ENCODE data around the gene FRAS1. TPM values are rescaled to one million over a fixed set of nuclear protein-coding genes. Genes with fewer than 3 reads are reported as not detected.
A peak's percentile ranks its signal among the peaks of the same experiment; 100 is the strongest.
"Not testable (repeated sequence)": the region's sequence is repeated elsewhere in the genome, so short reads cannot be mapped to it uniquely, and the experiment has no call there.

FRAS1 gene
- total and polyA plus RNA-seq, 3 experiments from 2014 or later: not detected

- H3K9me3 ChIP-seq (ENCODE audit: low read length); H3K36me3 ChIP-seq (ENCODE audit: insufficient read depth, low read length); H3K36me3 Mint-ChIP-seq; H3K9me3 Mint-ChIP-seq; H3K4me3 ChIP-seq (ENCODE audit: low read length); H3K4me1 ChIP-seq (ENCODE audit: insufficient read depth, low read length); H3K27me3 ChIP-seq (ENCODE audit: insufficient read depth, low read length, poor library complexity, severe bottlenecking); H3K27ac Mint-ChIP-seq; H3K4me1 Mint-ChIP-seq; H3K27ac ChIP-seq (ENCODE audit: low read depth, low read length); DNase-seq; H3K4me3 Mint-ChIP-seq; POLR2A ChIA-PET; CTCF ChIA-PET: not testable (repeated sequence)
- peaks cover 4 to 13% of the 10 kb centered on the region in 2 donors for H3K27me3 Mint-ChIP-seq
These were observed 218.3 kb downstream of the FRAS1 start for GRCh38 chr4:78275450-78275849.

GRCh38 chr4:78286281-78286680 is 229.2 kb downstream of the FRAS1 start:
- H3K27ac ChIP-seq (ENCODE audit: low read depth, low read length): no peak overlapping the region
- no peaks in the 10 kb centered on the region for H3K27me3 ChIP-seq (ENCODE audit: insufficient read depth, low read length, poor library complexity, severe bottlenecking)
- POLR2A ChIA-PET: no interaction called here
- no peak for DNase-seq
- Mint-ChIP-seq H3K4me3 (no peak overlapping the region), H3K36me3 (no peaks in the 10 kb centered on the region), H3K4me1 (no peaks in the 10 kb centered on the region), H3K27me3 (peaks cover 0 to 4% of the 10 kb centered on the region in 2 donors), H3K9me3 (peaks cover 0 to 7% (median 0%) of the 10 kb centered on the region in 5 donors), H3K27ac (no peak overlapping the region)
- no peaks in the 10 kb centered on the region for H3K4me1 ChIP-seq (ENCODE audit: insufficient read depth, low read length)
- H3K36me3 ChIP-seq (ENCODE audit: insufficient read depth, low read length): no peaks in the 10 kb centered on the region
- H3K9me3 ChIP-seq (ENCODE audit: low read length): no peaks in the 10 kb centered on the region
- CTCF ChIA-PET: no interaction called here
- H3K4me3 ChIP-seq (ENCODE audit: low read length): no peak overlapping the region

GRCh38 chr4:78288327-78288726 is 231.2 kb downstream of the FRAS1 start:
- ChIA-PET POLR2A (no interaction called here), CTCF (no interaction called here)
- H3K27me3 ChIP-seq (ENCODE audit: insufficient read depth, low read length, poor library complexity, severe bottlenecking): no peaks in the 10 kb centered on the region
- Mint-ChIP-seq H3K4me3 (no peak overlapping the region), H3K9me3 (peaks cover 0 to 7% (median 0%) of the 10 kb centered on the region in 5 donors), H3K27me3 (peaks cover 0 to 4% of the 10 kb centered on the region in 2 donors), H3K36me3 (no peaks in the 10 kb centered on the region), H3K4me1 (no peaks in the 10 kb centered on the region), H3K27ac (peak overlapping the region in 1 of 8 donors; percentile 40)
- no peaks in the 10 kb centered on the region for H3K4me1 ChIP-seq (ENCODE audit: insufficient read depth, low read length)
- no peak overlapping the region for H3K4me3 ChIP-seq (ENCODE audit: low read length)
- H3K36me3 ChIP-seq (ENCODE audit: insufficient read depth, low read length): no peaks in the 10 kb centered on the region
- DNase-seq: no peak
- no peak overlapping the region for H3K27ac ChIP-seq (ENCODE audit: low read depth, low read length)
- no peaks in the 10 kb centered on the region for H3K9me3 ChIP-seq (ENCODE audit: low read length)

- Mint-ChIP-seq H3K4me3 (no peak overlapping the region), H3K4me1 (no peaks in the 10 kb centered on the region), H3K36me3 (no peaks in the 10 kb centered on the region), H3K27ac (no peak overlapping the region), H3K27me3 (peaks cover 0 to under 1% of the 10 kb centered on the region in 2 donors), H3K9me3 (peaks cover 0 to 7% (median 0%) of the 10 kb centered on the region in 5 donors)
- Histone ChIP-seq H3K4me3 (ENCODE audit: low read length) (no peak overlapping the region), H3K27me3 (ENCODE audit: insufficient read depth, low read length, poor library complexity, severe bottlenecking) (no peaks in the 10 kb centered on the region), H3K27ac (ENCODE audit: low read depth, low read length) (no peak overlapping the region), H3K4me1 (ENCODE audit: insufficient read depth, low read length) (no peaks in the 10 kb centered on the region), H3K9me3 (ENCODE audit: low read length) (no peaks in the 10 kb centered on the region), H3K36me3 (ENCODE audit: insufficient read depth, low read length) (no peaks in the 10 kb centered on the region)
- ChIA-PET POLR2A (no interaction called here), CTCF (no interaction called here)
- DNase-seq: no peak
These were observed 234.2 kb downstream of the FRAS1 start for GRCh38 chr4:78291277-78291676.

- Histone ChIP-seq H3K36me3 (ENCODE audit: insufficient read depth, low read length) (no peaks in the 10 kb centered on the region), H3K9me3 (ENCODE audit: low read length) (no peaks in the 10 kb centered on the region), H3K27me3 (ENCODE audit: insufficient read depth, low read length, poor library complexity, severe bottlenecking) (no peaks in the 10 kb centered on the region), H3K4me1 (ENCODE audit: insufficient read depth, low read length) (no peaks in the 10 kb centered on the region), H3K4me3 (ENCODE audit: low read length) (no peak overlapping the region), H3K27ac (ENCODE audit: low read depth, low read length) (no peak overlapping the region)
- ChIA-PET POLR2A (no interaction called here), CTCF (no interaction called here)
- DNase-seq: no peak
- peaks cover 0 to 7% (median 0%) of the 10 kb centered on the region in 5 donors for H3K9me3 Mint-ChIP-seq
- H3K27me3 Mint-ChIP-seq: peaks cover 1 to 7% of the 10 kb centered on the region in 2 donors
- no peak overlapping the region for H3K27ac Mint-ChIP-seq
- H3K4me1 Mint-ChIP-seq: no peaks in the 10 kb centered on the region
- no peak overlapping the region for H3K4me3 Mint-ChIP-seq
- H3K36me3 Mint-ChIP-seq: no peaks in the 10 kb centered on the region
These were observed 235.2 kb downstream of the FRAS1 start for GRCh38 chr4:78292341-78292740.

GRCh38 chr4:78292856-78293255 is 235.7 kb downstream of the FRAS1 start:
- H3K36me3 ChIP-seq (ENCODE audit: insufficient read depth, low read length): no peaks in the 10 kb centered on the region

GRCh38 chr4:78293348-78293747 is 236.2 kb downstream of the FRAS1 start:
- H3K4me1 ChIP-seq (ENCODE audit: insufficient read depth, low read length): no peaks in the 10 kb centered on the region
- peaks cover 0 to 7% (median 0%) of the 10 kb centered on the region in 5 donors for H3K9me3 Mint-ChIP-seq
- H3K27me3 ChIP-seq (ENCODE audit: insufficient read depth, low read length, poor library complexity, severe bottlenecking): no peaks in the 10 kb centered on the region
- ChIA-PET POLR2A (no interaction called here), CTCF (no interaction called here)
- H3K4me3 ChIP-seq (ENCODE audit: low read length): no peak overlapping the region
- H3K27ac Mint-ChIP-seq: no peak overlapping the region
- DNase-seq: no peak
- H3K27ac ChIP-seq (ENCODE audit: low read depth, low read length): no peak overlapping the region
- H3K9me3 ChIP-seq (ENCODE audit: low read length): no peaks in the 10 kb centered on the region
- H3K36me3 ChIP-seq (ENCODE audit: insufficient read depth, low read length): no peaks in the 10 kb centered on the region
- no peaks in the 10 kb centered on the region for H3K4me1 Mint-ChIP-seq
- H3K27me3 Mint-ChIP-seq: peaks cover 1 to 8% of the 10 kb centered on the region in 2 donors
- H3K4me3 Mint-ChIP-seq: no peak overlapping the region
- no peaks in the 10 kb centered on the region for H3K36me3 Mint-ChIP-seq

More at GRCh38 chr4:78292856-78293255, 235.7 kb downstream of the FRAS1 start:
- H3K4me1 Mint-ChIP-seq: no peaks in the 10 kb centered on the region
- no peak overlapping the region for H3K27ac Mint-ChIP-seq
- Histone ChIP-seq H3K9me3 (ENCODE audit: low read length) (no peaks in the 10 kb centered on the region), H3K4me3 (ENCODE audit: low read length) (no peak overlapping the region), H3K27me3 (ENCODE audit: insufficient read depth, low read length, poor library complexity, severe bottlenecking) (no peaks in the 10 kb centered on the region), H3K27ac (ENCODE audit: low read depth, low read length) (no peak overlapping the region), H3K4me1 (ENCODE audit: insufficient read depth, low read length) (no peaks in the 10 kb centered on the region)
- POLR2A ChIA-PET: no interaction called here
- peaks cover 0 to 7% (median 0%) of the 10 kb centered on the region in 5 donors for H3K9me3 Mint-ChIP-seq
- CTCF ChIA-PET: no interaction called here
- no peak for DNase-seq
- H3K36me3 Mint-ChIP-seq: no peaks in the 10 kb centered on the region
- H3K27me3 Mint-ChIP-seq: peaks cover 1 to 7% of the 10 kb centered on the region in 2 donors
- no peak overlapping the region for H3K4me3 Mint-ChIP-seq

- DNase-seq: no peak
- H3K36me3 ChIP-seq (ENCODE audit: insufficient read depth, low read length): no peaks in the 10 kb centered on the region
- no peak overlapping the region for H3K27ac ChIP-seq (ENCODE audit: low read depth, low read length)
- no peaks in the 10 kb centered on the region for H3K9me3 ChIP-seq (ENCODE audit: low read length)
- no peak overlapping the region for H3K4me3 ChIP-seq (ENCODE audit: low read length)
- Mint-ChIP-seq H3K9me3 (peaks cover 0 to 5% (median 0%) of the 10 kb centered on the region in 5 donors), H3K4me3 (no peak overlapping the region), H3K36me3 (no peaks in the 10 kb centered on the region), H3K27ac (no peak overlapping the region), H3K4me1 (no peaks in the 10 kb centered on the region), H3K27me3 (peaks cover 1 to 13% of the 10 kb centered on the region in 2 donors)
- CTCF ChIA-PET: no interaction called here
- POLR2A ChIA-PET: no interaction called here
- no peaks in the 10 kb centered on the region for H3K4me1 ChIP-seq (ENCODE audit: insufficient read depth, low read length)
- no peaks in the 10 kb centered on the region for H3K27me3 ChIP-seq (ENCODE audit: insufficient read depth, low read length, poor library complexity, severe bottlenecking)
These were observed 236.7 kb downstream of the FRAS1 start for GRCh38 chr4:78293821-78294301.

- Mint-ChIP-seq H3K36me3 (no peaks in the 10 kb centered on the region), H3K27me3 (peaks cover 1 to 15% of the 10 kb centered on the region in 2 donors), H3K4me1 (no peaks in the 10 kb centered on the region), H3K27ac (no peak overlapping the region), H3K4me3 (no peak overlapping the region), H3K9me3 (peaks cover 0 to 3% (median 0%) of the 10 kb centered on the region in 5 donors)
- POLR2A ChIA-PET: no interaction called here
- Histone ChIP-seq H3K36me3 (ENCODE audit: insufficient read depth, low read length) (no peaks in the 10 kb centered on the region), H3K27ac (ENCODE audit: low read depth, low read length) (no peak overlapping the region), H3K27me3 (ENCODE audit: insufficient read depth, low read length, poor library complexity, severe bottlenecking) (no peaks in the 10 kb centered on the region), H3K9me3 (ENCODE audit: low read length) (no peaks in the 10 kb centered on the region), H3K4me3 (ENCODE audit: low read length) (no peak overlapping the region), H3K4me1 (ENCODE audit: insufficient read depth, low read length) (no peaks in the 10 kb centered on the region)
- CTCF ChIA-PET: no interaction called here
- DNase-seq: no peak
These were observed 239.1 kb downstream of the FRAS1 start for GRCh38 chr4:78296261-78296660.
